HPDE6-E6E7 (cell line): ENCODE data around the gene DYNLT4.
"Not testable (repeated sequence)": the region's sequence is repeated elsewhere in the genome, so short reads cannot be mapped to it uniquely, and the experiment has no call there.

ENCODE experiments used
- DNase-seq: peaks from one replicate; pipeline ENCODE4 v3.0.0; 2011; ENCODE audit warnings: missing footprints; ENCODE audit errors: extremely low spot score

The DYNLT4 gene

GRCh38 chr1:44806704-44807363 lies at the start of gene DYNLT4:
Gene DYNLT4 (minus strand): TSS chr1:44807351. CDS start chr1:44806668, 683 bp downstream.
- peak; percentile 54 for DNase-seq

GRCh38 chr1:44855742-44856141 lies 48.6 kb upstream of the DYNLT4 start:
- DNase-seq: peak; percentile 45

GRCh38 chr1:44854970-44855369 lies 47.8 kb upstream of the DYNLT4 start:
- no peak for DNase-seq

GRCh38 chr1:44853201-44853600 lies 46.0 kb upstream of the DYNLT4 start:
- DNase-seq: no peak

GRCh38 chr1:44851308-44851707 lies 44.2 kb upstream of the DYNLT4 start:
- no peak for DNase-seq

GRCh38 chr1:44849575-44850132 lies 42.5 kb upstream of the DYNLT4 start:
- DNase-seq: no peak

- DNase-seq: no peak
Measured at GRCh38 chr1:44848456-44849181, 41.5 kb upstream of the DYNLT4 start.

GRCh38 chr1:44847845-44848244 lies 40.7 kb upstream of the DYNLT4 start:
- no peak for DNase-seq

- DNase-seq: no peak
Measured at GRCh38 chr1:44846985-44847384, 39.8 kb upstream of the DYNLT4 start.

- no peak for DNase-seq
Measured at GRCh38 chr1:44842862-44843655, 35.9 kb upstream of the DYNLT4 start, which contains the start of gene PTCH2. Gene PTCH2 (minus strand): TSS chr1:44843253. CDS start chr1:44842932, 321 bp downstream.

- no peak for DNase-seq
Measured at GRCh38 chr1:44842486-44842861, 35.3 kb upstream of the DYNLT4 start.

GRCh38 chr1:44839576-44839975 lies 32.4 kb upstream of the DYNLT4 start:
- no peak for DNase-seq

- DNase-seq: not testable (repeated sequence)
Measured at GRCh38 chr1:44838294-44838693, 31.1 kb upstream of the DYNLT4 start.

GRCh38 chr1:44835738-44836675 lies 28.9 kb upstream of the DYNLT4 start:
- peak; percentile 58 for DNase-seq

- DNase-seq: no peak
Measured at GRCh38 chr1:44834328-44834727, 27.2 kb upstream of the DYNLT4 start.

GRCh38 chr1:44832056-44832705 lies 25.0 kb upstream of the DYNLT4 start:
- no peak for DNase-seq

- no peak for DNase-seq
Measured at GRCh38 chr1:44831516-44831915, 24.4 kb upstream of the DYNLT4 start.

- no peak for DNase-seq
Measured at GRCh38 chr1:44830900-44831304, 23.8 kb upstream of the DYNLT4 start.

GRCh38 chr1:44829506-44830384 lies 22.6 kb upstream of the DYNLT4 start:
- no peak for DNase-seq
